Natural killer cell (primary cell): ENCODE data around the gene KCP. TPM values are rescaled to one million over a fixed set of nuclear protein-coding genes. Genes with fewer than 3 reads are reported as not detected.
"Not testable (repeated sequence)": the region's sequence is repeated elsewhere in the genome, so short reads cannot be mapped to it uniquely, and the experiment has no call there.

Experiments used
- ATAC-seq, 3 donors: fragments of 150-1000 bp in 2 of 3; fragments of 200-7000 bp in 1 of 3; cut with Tn5 transposase; 1 replicate in 1 of 3; 2 replicates in 2 of 3; pipeline ENCODE4 v1.10.0; 2021; ENCODE audit warnings: mild to moderate bottlenecking in 2 of 3, moderate library complexity in 2 of 3
- DNase-seq, 2 donors: peaks; one replicate each; pipeline versions ENCODE4 v3.0.0 to v3.0.0-alpha.2; 2013 to 2021; ENCODE audit warnings: mixed read lengths in 1 of 2
- H3K27ac ChIP-seq: one replicate; pipeline ENCODE4 v1.5.1; 2013; ENCODE audit warnings: mild to moderate bottlenecking, low read length
- H3K27me3 ChIP-seq: one replicate; pipeline ENCODE4 v1.6.1; 2013; ENCODE audit warnings: low read length; ENCODE audit not compliant: control insufficient read depth, insufficient read depth
- H3K36me3 ChIP-seq: one replicate; pipeline ENCODE4 v1.6.1; 2013; ENCODE audit warnings: low read length; ENCODE audit not compliant: control insufficient read depth, insufficient read depth
- H3K4me1 ChIP-seq: one replicate; pipeline ENCODE4 v1.6.1; 2013; ENCODE audit warnings: low read length; ENCODE audit not compliant: control insufficient read depth, insufficient read depth
- H3K4me3 ChIP-seq: one replicate; pipeline ENCODE4 v1.5.1; 2013; ENCODE audit warnings: low read length
- H3K9me3 ChIP-seq: one replicate; pipeline ENCODE4 v1.6.1; 2013; ENCODE audit warnings: low read length; ENCODE audit not compliant: control insufficient read depth, insufficient read depth
- H3K27ac Mint-ChIP-seq, 2 donors: one replicate each; pipeline ENCODE4 v1.8.0; 2022; ENCODE audit warnings: mild to moderate bottlenecking in 2 of 2, mixed read lengths in 2 of 2, moderate library complexity in 1 of 2
- H3K27me3 Mint-ChIP-seq, 2 donors: one replicate each; pipeline ENCODE4 v1.8.0; 2022; ENCODE audit warnings: low read depth in 2 of 2, mixed read lengths in 2 of 2
- H3K36me3 Mint-ChIP-seq: one replicate; pipeline ENCODE4 v1.8.0; 2022; ENCODE audit warnings: mixed read lengths
- H3K4me1 Mint-ChIP-seq, 2 donors: one replicate each; pipeline ENCODE4 v1.8.0; 2022; ENCODE audit warnings: mixed read lengths in 2 of 2
- H3K4me3 Mint-ChIP-seq: one replicate; pipeline ENCODE4 v1.8.0; 2022; ENCODE audit warnings: mild to moderate bottlenecking, moderate library complexity, mixed read lengths
- H3K9me3 Mint-ChIP-seq, 2 donors: one replicate each; pipeline ENCODE4 v1.8.0; 2022; ENCODE audit warnings: mixed read lengths in 2 of 2
- WGBS: methylation state at CpG from one replicate; pipeline ENCODE4 v1.1.7; 2013; ENCODE audit warnings: missing lambda C conversion rate; ENCODE audit not compliant: insufficient coverage; 5-methylcytosine and 5-hydroxymethylcytosine counted together
- intact Hi-C: fragments of 100-400 bp; cut with micrococcal nuclease; formaldehyde crosslinking; loops from one replicate; pipeline ENCODE4 v1.14.2; 2022
- total RNA-seq, 4 donors: library from RNA; stranded (reverse); fragments of 120-200 nt in 1 of 4; gene quantifications; one replicate each; pipeline versions ENCODE4 v1.2.3 to v1.2.4, GENCODE V29; 2013 to 2022
- TF ChIP-seq, protein P1 (sequence below): fragments of 200-600 bp; IDR thresholded peaks from one replicate; pipeline ENCODE4 v1.8.0; 2022; ENCODE audit warnings: antibody characterized with exemption

The KCP gene
- total RNA-seq, 3 donors from 2014 or later (not counting 1 experiment from before 2014, with no cell fraction given) = 0.49 to 0.95 TPM; not detected in 1

DNA sequence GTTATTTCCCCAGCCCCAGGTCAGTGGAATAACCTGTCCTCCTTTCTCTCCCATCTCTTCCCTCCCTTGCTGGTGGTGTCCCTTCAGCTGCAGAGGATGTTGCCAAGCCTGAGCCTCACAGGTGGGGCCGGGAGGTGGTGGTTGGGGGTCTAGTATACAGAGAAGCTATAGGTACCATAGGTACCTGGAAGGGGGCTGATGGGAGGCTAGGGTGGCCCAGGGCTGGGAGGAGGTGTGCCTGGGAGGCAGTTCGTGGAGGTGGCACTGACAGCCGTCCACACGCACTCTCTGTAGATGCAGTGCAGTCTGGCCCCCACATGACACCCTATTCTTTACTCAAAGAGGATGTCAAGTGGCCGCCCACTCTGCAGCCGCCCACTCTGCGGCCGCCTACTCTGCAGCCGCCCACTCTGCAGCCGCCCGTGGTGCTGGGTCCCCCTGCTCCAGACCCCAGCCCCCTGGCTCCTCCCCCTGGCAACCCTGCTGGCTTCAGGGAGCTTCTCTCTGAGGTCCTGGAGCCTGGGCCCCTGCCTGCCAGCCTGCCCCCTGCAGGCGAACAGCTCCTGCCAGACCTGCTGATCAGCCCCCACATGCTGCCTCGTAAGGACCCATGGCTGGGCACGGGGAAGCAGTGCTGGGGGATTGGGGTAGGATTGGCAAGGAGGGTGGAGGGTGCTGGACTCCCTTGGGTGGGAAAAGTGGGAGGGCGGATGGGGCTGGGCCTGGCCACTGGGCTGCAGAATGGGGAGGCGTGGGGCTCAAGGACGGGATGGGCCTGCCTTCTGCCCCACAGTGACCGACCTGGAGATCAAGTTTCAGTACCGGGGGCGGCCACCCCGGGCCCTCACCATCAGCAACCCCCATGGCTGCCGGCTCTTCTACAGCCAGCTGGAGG is 36.7 kb upstream of the KCP start:
- Mint-ChIP-seq H3K27me3 (no peaks in the 10 kb centered on the region), H3K4me3 (no peak overlapping the region), H3K4me1 (peaks cover 0 to 6% of the 10 kb centered on the region in 2 donors), H3K36me3 (no peaks in the 10 kb centered on the region), H3K9me3 (no peaks in the 10 kb centered on the region), H3K27ac (peak overlapping the region in 1 of 2 donors; percentile 40)
- peaks cover 10% of the 10 kb centered on the region for H3K4me1 ChIP-seq
- H3K27me3 ChIP-seq = no peaks in the 10 kb centered on the region
- TF ChIP-seq, protein P1, sequence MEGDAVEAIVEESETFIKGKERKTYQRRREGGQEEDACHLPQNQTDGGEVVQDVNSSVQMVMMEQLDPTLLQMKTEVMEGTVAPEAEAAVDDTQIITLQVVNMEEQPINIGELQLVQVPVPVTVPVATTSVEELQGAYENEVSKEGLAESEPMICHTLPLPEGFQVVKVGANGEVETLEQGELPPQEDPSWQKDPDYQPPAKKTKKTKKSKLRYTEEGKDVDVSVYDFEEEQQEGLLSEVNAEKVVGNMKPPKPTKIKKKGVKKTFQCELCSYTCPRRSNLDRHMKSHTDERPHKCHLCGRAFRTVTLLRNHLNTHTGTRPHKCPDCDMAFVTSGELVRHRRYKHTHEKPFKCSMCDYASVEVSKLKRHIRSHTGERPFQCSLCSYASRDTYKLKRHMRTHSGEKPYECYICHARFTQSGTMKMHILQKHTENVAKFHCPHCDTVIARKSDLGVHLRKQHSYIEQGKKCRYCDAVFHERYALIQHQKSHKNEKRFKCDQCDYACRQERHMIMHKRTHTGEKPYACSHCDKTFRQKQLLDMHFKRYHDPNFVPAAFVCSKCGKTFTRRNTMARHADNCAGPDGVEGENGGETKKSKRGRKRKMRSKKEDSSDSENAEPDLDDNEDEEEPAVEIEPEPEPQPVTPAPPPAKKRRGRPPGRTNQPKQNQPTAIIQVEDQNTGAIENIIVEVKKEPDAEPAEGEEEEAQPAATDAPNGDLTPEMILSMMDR = no peak
- DNase-seq = no peak
- intact Hi-C loops = no loop called here
- H3K9me3 ChIP-seq = no peaks in the 10 kb centered on the region
- H3K36me3 ChIP-seq = peaks cover 43% of the 10 kb centered on the region
- no peak overlapping the region for H3K4me3 ChIP-seq
- no peak overlapping the region for H3K27ac ChIP-seq
- WGBS = 91% methylated on average over 22 of the region's 22 CpGs
- ATAC-seq = no peak

DNA sequence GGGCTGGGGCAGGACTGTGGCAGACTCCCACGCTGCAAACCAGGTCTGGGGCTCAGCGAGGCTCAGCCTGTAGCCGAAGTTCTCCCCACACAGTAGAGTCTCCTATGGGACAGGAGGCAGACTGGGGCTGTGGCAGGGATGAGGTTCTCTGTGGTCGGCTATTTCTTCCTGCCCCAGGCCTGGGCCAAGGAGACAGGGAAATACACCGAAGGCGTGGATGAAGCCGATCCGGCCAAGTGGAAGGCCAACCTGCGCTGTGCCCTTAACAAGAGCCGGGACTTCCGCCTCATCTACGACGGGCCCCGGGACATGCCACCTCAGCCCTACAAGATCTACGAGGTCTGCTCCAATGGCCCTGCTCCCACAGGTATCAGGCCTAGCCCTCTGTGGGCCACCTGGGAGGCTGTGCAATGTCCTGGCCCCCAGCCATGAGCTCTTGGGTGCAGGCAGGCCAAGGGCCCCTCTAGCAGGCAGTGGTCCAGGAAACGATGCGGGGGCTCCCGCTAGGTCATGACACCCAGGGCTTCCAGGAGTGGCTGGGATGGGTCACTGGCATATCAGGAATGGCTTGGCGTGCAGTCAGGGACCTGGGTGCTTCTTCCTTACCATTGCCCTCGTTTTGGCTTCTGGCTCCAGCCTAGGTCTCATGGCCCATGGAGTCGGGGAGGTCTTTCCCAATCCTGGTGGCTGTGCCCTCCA is 35.3 kb upstream of the KCP start:
- Mint-ChIP-seq H3K27me3 (no peaks in the 10 kb centered on the region), H3K36me3 (no peaks in the 10 kb centered on the region), H3K27ac (no peak overlapping the region), H3K4me3 (no peak overlapping the region), H3K9me3 (no peaks in the 10 kb centered on the region), H3K4me1 (peaks cover 8 to 14% of the 10 kb centered on the region in 2 donors)
- WGBS = 97% methylated on average over 21 of the region's 21 CpGs
- ATAC-seq = no peak
- Histone ChIP-seq H3K27ac (no peak overlapping the region), H3K9me3 (no peaks in the 10 kb centered on the region), H3K4me1 (peaks cover 22% of the 10 kb centered on the region), H3K4me3 (no peak overlapping the region), H3K36me3 (peaks cover 34% of the 10 kb centered on the region), H3K27me3 (no peaks in the 10 kb centered on the region)
- DNase-seq = no peak
- TF ChIP-seq, protein P1 = no peak
- intact Hi-C loops = no loop called here

DNA sequence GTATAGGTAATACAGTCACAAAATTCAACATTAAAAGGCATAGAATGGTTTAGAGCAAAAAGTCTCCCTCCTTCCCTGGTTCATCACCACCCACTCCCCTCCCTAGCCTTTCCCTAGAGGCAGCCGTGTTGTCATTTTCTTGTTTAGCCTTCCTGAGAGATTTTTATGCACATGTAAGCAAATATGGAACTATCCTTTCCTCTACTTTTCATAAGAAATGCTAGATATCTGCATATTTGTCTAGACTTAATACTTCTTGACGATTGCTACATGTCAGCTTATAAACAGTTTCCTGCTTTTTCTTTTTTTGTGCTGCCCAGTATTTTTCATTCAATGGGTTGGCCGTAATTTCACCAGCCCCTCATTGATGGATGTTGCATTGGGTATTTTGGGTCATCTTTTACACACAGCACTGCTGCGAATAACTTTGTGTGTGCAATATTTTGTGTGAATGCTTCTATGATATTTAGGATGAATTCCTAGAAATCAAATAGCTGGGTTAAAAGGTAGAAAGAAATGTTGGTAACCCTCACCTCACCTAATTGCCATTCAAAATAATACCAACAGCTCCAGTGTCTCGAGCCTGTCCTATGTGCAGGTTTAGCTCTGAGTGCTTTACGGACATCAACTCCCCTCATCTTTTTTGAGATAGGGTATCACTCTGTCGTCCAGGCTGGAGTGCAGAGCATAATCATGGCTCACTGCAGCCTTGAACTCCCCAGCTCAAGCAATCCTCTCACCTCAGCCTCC is 34.2 kb upstream of the KCP start:
- H3K4me3 Mint-ChIP-seq = no peak overlapping the region
- H3K27me3 Mint-ChIP-seq = no peaks in the 10 kb centered on the region
- no peak overlapping the region for H3K27ac Mint-ChIP-seq
- no peaks in the 10 kb centered on the region for H3K9me3 ChIP-seq
- no peaks in the 10 kb centered on the region for H3K27me3 ChIP-seq
- intact Hi-C loops = no loop called here
- H3K9me3 Mint-ChIP-seq = no peaks in the 10 kb centered on the region
- ATAC-seq = no peak
- H3K4me1 Mint-ChIP-seq = peaks cover 20 to 25% of the 10 kb centered on the region in 2 donors
- no peak for DNase-seq
- WGBS = 84% methylated on average over 5 of the region's 7 CpGs
- H3K27ac ChIP-seq = no peak overlapping the region
- peaks cover 34% of the 10 kb centered on the region for H3K4me1 ChIP-seq
- H3K4me3 ChIP-seq = no peak overlapping the region
- TF ChIP-seq, protein P1 = no peak
- H3K36me3 Mint-ChIP-seq = no peaks in the 10 kb centered on the region
- peaks cover 30% of the 10 kb centered on the region for H3K36me3 ChIP-seq

DNA sequence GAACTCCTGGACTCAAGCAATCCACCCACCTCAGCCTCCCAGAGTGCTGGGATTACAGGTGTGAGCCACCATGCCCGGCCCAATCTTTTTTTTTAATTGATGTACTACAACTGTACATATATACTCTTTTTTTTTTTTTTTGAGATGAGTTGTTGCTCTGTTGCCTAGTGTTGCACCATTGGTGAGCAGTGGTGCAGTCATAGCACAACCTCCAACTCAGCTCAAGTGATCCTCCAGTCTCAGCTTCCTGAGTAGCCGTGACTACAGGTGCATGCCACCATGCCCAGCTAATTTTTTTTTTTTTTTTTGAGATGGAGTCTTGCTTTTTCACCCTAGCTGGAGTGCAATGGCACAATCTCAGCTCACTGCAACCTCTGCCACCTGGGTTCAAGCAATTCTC is 32.7 kb upstream of the KCP start:
- Histone ChIP-seq H3K4me1 (peaks cover 44% of the 10 kb centered on the region), H3K36me3 (peaks cover 19% of the 10 kb centered on the region)
- H3K27ac ChIP-seq, H3K36me3 Mint-ChIP-seq, DNase-seq, H3K9me3 Mint-ChIP-seq, H3K27me3 ChIP-seq, H3K9me3 ChIP-seq, ATAC-seq, H3K4me3 ChIP-seq, H3K27ac Mint-ChIP-seq, intact Hi-C loops, H3K4me3 Mint-ChIP-seq, H3K27me3 Mint-ChIP-seq: not testable (repeated sequence)
- peaks cover 26 to 31% of the 10 kb centered on the region in 2 donors for H3K4me1 Mint-ChIP-seq
- WGBS = no CpG with 5 or more reads among the region's 2 CpGs
